Right kidney (tissue), 9 donors: Measurements from ENCODE around the gene MMS19.

Experiments used
- DNase-seq: peaks from one replicate; pipeline ENCODE4 v3.0.0-alpha.2; 2016
- long read RNA-seq, 8 donors: transcript quantifications; one replicate each; lab custom pipeline, GENCODE V29; 2026

The MMS19 gene, protein sequence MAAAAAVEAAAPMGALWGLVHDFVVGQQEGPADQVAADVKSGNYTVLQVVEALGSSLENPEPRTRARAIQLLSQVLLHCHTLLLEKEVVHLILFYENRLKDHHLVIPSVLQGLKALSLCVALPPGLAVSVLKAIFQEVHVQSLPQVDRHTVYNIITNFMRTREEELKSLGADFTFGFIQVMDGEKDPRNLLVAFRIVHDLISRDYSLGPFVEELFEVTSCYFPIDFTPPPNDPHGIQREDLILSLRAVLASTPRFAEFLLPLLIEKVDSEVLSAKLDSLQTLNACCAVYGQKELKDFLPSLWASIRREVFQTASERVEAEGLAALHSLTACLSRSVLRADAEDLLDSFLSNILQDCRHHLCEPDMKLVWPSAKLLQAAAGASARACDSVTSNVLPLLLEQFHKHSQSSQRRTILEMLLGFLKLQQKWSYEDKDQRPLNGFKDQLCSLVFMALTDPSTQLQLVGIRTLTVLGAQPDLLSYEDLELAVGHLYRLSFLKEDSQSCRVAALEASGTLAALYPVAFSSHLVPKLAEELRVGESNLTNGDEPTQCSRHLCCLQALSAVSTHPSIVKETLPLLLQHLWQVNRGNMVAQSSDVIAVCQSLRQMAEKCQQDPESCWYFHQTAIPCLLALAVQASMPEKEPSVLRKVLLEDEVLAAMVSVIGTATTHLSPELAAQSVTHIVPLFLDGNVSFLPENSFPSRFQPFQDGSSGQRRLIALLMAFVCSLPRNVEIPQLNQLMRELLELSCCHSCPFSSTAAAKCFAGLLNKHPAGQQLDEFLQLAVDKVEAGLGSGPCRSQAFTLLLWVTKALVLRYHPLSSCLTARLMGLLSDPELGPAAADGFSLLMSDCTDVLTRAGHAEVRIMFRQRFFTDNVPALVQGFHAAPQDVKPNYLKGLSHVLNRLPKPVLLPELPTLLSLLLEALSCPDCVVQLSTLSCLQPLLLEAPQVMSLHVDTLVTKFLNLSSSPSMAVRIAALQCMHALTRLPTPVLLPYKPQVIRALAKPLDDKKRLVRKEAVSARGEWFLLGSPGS
- long read RNA-seq, donor 1, transcript MMS19-214 (6 exons, 986 nt) = major isoform, 5 of 37 reads
- long read RNA-seq, donor 1, partial matches to known transcripts = 30 of 37 reads
- long read RNA-seq, donor 1, other reads (novel, unspliced or antisense) = 0 of 37 reads
- long read RNA-seq, donor 2, partial matches to known transcripts = 77 of 80 reads
- long read RNA-seq, donor 2, other reads (novel, unspliced or antisense) = 0 of 80 reads
- long read RNA-seq, donor 3, partial matches to known transcripts = 8 of 9 reads
- long read RNA-seq, donor 3, other reads (novel, unspliced or antisense) = 0 of 9 reads
- long read RNA-seq, donor 4, partial matches to known transcripts = 22 of 24 reads
- long read RNA-seq, donor 4, other reads (novel, unspliced or antisense) = 0 of 24 reads
- long read RNA-seq, donor 5, partial matches to known transcripts = 20 of 34 reads
- long read RNA-seq, donor 5, other reads (novel, unspliced or antisense) = 7 of 34 reads
- long read RNA-seq, donor 6, partial matches to known transcripts = 15 of 20 reads
- long read RNA-seq, donor 6, other reads (novel, unspliced or antisense) = 0 of 20 reads
- long read RNA-seq, donor 7, transcript MMS19-218 (4 exons, 1,513 nt) = major isoform, 5 of 56 reads
- long read RNA-seq, donor 7, partial matches to known transcripts = 43 of 56 reads
- long read RNA-seq, donor 7, other reads (novel, unspliced or antisense) = 7 of 56 reads
- long read RNA-seq, donor 8, partial matches to known transcripts = 6 of 13 reads
- long read RNA-seq, donor 8, other reads (novel, unspliced or antisense) = 5 of 13 reads

DNA sequence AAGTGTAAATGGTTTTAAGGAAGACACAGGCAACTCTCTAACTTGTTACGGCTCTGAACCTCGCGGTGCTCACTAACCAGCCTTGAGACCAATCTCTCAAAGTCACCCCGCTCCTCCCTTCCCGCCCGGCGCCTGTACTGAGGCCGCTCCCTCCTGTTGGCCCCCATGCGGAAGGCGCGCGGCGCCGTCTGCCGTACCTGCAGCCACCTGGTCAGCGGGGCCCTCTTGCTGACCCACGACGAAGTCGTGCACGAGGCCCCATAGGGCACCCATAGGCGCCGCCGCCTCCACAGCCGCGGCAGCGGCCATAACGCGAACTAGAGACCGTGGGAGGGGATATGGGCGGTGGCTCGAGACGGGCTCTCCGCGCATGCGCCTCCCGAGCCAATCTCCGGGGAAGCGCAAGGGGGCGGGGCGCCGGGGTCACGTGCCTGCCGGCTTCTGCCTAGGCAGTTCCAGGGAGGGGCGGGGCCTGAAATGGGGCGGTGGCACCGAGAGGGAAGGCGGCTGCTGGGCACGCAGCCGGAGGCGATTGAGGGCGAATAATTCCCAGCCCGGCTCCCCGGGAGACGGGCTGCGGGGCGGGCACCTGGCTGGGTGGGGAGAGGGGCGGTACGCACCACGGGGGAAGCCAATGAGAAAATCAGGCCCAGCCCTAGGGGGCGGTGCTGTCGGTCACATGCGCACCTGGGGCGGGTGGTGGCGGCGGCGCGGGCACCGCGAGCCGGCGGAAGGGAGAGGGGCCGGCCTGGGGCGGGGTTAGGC, at the start of gene MMS19:
Gene MMS19 (minus strand): TSS at position 347 of the 765 bp plus-strand sequence. CDS start 38 bp downstream, at position 309.
- peak; percentile 94 for DNase-seq

DNA sequence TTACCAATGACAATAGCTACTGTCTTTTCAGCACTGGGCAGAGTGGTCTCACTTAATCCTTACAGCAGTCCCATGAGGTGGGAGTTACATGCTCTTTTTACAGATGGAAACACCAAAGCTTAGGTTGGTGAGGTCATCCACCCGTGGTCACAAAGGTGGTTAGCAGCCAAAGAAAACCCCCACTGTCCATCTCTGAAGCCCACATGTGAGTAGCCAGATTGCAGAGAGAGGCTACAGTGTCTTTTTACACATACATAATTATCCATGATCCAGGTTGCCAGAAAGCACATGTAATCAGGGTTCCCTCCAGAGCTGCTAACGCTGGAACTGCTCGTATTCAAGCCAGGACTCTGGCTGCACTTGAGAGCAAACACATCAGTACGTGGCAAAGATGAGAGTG, 49.7 kb upstream of the MMS19 start:
- no peak for DNase-seq

DNA sequence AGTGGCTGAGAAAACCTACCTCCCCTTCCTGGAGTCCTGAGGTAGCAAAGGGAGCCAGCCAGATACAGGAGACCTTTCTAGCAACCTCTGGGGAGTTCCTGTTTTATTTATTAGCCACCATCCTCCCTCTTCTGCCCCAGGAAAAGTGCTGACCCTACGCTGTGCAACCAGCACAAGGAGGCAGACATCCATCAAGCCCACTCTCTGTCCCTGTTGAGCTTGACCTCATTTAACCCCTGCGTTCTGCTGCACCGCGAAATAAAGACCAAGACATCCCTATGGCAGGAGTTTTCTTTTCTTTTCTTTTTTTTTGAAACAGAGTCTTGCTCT, 49.0 kb upstream of the MMS19 start:
- DNase-seq = no peak

DNA sequence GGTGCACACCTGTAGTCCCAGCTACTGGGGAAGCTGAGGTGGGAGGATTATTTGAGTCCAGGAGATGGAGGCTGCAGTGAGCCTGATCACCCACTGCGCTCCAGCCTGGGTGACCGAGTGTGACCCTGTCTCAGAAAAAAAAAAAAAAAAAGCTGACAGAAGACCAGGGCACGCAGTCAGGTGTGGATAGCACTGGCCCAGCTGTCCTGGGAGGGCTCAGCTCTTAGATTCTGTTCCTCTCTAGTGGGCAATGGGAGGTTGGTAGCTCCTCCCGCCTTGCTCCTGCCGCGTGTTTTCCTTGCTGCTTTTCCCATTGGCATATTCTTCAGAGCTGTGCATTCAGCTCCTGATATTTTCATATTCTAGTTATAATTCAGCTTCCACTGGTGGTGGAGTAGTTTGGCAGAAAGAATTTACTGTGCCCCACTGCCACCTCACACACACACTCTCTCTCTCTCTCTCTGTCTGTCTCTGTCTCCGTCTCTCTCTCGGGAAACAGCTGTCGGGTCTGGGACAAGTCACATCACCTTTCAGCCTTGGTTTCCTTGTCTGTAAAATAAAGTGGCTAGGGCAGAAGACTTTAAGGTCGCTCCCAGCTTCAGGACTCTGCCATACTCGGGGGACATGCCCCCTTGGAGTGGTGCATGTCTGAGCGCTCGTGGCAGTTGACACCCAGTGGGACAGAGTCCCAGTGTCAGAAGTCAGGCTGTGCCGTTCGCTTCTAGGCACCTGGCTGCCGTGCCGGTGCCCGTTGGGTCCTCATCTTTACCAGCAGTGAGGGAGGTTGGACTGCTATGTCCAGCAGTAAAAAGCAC, 48.4 kb upstream of the MMS19 start:
- no peak for DNase-seq

DNA sequence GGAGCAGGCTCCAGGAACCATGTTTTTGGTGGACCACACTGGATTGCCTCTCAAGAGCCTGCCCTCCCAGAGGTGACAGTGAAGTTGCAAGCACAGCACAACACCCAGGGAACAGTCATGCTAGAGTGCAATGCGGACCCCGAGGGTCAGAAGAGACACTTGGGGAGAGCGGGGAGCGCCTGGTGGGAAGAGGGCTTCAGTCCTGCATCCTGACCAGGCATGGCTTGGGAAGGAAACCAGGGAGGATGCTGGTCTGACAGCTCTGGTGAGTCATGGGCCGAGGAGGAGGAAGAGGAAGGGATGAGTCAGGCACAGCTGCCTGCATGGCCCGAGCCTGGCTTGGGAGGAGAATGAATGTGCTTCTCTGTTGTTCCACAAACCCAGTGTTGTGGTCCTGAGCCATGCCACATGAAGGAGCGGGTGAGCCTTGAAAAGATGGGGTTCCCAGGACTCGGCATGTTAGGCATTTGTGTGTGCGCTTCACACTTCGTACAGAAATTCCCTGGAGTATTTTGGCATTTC, 44.9 kb upstream of the MMS19 start:
- no peak for DNase-seq

DNA sequence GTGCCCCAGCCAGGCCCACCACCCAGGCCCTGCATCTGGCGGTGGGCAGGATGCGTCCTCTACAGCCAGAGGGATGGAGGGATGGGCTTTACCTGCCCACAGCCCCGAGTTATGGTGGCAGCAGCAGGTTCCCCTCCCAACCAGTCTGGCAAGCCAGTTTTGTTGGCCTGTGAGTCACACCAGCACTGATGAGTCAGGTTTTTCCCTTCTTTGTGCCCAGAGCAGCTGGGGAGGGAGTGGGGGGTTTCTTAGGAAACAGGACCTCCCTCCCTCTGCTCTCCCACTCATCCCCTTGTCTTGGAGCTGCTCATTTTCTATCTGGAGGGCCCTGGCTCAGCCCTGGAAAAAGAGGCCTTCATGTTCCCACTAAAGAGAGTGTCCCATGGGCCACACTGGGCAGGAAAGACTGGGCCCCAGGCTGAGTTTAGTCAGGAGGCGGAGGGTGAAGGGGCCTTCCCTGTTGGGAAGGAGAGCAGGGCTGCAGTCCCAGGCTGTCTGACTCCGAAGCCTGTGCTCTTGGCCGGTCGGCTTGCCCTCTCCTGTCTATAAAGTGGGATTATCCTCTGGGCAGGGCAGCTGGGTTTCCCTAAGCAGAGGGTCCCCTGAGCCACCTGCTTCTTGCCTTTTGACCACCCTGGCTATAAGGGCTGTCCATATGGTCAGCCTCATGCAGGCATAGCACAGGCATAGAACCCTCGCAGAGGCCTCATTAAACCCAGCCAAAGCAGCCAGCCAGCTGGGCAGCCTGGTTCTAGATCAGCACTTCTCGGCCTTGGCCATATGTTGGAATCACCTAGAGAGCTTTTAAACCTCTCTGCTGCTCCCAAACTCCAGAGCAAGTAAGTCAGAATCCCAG, 44.2 kb upstream of the MMS19 start:
- no peak for DNase-seq

DNA sequence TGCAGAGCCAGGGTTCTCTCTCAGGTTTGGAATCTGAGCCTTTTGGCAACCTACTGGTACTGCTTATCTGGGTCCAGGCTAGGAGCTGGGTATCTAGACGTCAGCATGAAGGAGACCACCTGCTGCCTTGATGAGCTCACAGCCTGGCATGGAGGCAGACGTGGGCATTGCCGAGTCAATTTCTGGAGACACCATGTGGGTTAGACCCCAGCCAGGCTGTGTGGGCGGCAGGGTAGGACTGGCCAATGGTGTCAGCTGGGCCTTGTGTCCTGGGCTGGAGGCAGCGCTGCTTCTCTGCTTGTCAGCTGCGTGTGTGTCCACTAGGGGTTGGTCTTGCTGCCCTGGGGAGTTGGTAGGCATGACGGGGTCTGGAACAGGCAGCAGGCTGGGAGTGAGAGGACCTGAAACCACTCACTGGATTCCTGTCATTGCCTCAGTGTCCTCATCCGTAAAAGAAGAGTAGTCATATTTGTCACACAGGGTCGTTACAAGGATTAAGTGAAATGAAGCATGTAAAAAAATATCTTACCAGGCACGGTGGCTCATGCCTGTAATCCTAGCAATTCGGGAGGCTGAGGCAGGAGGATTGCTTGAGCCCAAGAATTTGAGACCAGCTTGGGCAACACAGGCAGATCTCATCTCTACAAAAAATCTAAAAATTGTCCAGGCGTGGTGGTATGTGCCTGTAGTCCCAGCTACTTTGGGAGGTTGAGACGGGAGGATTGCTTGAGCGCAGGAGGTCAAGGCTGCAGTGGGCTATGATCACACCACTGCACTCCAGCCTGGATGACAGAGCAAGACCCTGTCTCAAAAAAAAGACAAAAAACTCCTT, 42.7 kb upstream of the MMS19 start:
- DNase-seq = no peak

DNA sequence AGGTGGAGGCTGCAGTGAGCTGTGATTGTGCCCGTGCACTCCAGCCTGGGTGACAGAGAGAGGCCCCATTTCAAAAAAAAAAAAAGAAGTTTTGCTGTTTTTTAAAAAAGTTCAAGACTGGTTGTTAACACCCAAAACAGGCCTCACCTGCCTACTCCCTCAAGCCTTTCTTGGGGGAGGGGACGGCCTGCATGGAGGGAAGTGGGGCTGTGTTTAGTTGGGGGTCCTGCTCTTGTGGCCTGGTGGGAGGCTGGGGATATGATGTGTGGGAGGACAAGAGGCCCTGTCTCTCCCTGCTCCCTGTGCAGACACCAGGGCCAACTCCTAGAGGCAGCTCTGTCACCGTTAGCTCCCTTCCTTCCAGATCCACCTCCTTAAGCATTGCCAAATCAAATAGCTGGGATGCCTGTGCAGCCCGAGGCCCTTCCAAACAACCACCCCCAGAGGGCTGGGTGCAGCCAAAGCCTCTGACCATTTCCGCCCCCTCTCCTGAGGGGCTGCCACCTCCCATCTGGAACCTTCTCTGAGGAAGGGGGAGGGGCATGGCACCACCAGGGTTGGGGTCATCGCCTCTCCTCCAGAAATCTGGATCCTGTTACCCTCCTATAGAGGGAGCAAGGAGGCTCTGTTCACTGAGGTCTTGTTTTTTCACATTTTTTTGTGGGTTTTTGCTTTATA, 41.4 kb upstream of the MMS19 start:
- DNase-seq = peak; percentile 56

DNA sequence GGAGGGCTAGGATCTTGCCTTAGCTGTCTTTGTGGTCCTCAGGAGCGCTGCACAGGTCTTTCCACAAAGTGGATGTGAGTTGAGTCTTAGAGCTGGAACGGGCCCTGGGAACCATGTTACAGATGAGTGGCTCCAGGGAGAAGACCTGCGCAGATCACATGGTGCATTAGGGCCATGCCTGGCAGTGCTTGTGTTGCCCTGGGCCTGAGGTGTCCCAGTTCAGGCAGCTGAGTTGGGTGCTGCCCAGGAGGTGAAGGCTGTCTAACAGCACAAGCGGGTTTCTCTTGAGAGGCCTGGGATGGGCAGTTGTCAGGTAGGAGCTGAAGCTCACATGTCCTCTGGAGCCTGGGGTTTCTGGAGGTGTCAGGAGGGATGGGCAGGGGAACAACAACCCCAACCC, 40.6 kb upstream of the MMS19 start:
- DNase-seq = no peak

DNA sequence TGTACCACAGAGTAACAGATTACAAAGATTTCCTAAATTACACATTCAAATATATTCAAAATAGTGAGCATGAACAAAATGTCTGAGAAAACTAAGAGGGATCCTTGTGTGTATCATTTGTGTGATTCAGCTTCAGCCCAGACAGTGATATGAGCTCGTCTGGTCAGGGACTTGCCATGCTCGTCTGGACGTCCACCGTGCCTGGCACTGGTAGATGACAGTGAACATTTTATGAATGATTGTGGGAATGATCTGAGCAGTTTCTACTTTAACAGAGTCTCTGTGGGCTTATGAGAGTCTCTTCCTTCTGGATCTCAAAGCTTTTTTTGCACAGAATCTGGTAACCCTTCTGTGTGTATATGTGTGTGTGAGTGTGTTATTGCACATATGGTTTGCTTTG, 40.2 kb upstream of the MMS19 start:
- no peak for DNase-seq

DNA sequence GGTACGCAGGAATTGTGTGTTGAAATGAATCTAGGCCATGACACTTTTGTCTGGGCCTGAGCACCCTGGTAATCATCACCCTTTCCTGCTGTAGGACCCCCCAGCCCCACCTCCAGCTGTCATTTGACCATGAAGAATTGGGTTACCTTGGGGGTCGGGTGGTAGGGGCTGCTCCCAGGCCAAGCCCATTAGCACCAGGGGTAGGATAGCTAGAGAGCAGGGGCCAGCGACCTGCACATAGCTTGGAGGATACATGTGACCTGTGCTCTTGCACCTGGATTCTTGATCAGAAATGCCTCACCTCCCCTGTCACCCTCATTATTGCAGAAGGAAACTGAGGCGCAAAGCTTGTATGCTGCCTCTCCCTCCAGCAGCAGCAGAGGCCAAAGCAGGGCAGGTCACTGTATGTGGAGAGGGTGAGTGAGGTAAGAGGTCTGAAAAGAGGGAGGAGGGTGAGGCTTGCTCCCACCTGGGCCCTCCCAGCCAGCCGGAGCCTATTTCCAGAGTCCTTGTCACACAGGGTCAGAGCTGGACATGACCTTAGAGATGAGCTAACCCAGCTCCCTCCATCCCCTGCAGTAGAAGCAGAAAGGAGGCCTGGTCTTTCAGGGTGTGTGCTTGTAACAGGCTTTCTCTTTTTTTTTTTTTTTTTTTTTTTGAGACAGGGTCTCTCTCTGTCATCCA, 39.1 kb upstream of the MMS19 start:
- DNase-seq = no peak

DNA sequence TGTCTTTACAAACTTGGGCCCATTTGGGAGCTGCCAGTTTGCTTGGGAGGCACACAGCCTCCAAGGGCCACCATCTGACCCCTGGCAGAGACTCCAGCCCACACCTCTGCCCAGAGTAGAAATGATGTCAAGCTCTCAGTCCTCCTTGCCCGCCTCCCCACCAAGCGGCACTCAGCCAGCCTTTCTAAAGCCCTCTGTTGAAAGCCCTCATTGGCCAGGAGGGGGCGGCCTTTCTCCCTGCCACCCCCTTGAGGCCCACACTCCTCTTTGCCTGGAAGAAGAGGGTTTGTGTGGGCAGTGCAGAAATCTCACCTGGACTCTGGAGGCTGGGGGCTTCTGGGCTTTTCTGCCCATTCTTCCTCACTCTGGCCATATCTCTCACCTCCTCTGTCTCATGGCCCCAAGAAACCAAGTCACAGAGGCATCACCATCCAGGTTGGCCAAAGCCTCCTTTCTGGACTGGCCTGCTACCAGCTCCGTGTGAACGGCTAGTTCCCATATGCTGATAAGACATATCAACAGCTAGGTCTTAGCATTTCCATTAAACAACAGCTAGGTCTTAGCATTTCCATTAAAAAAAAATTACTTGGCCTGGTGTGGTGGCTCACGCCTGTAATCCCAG, 36.6 kb upstream of the MMS19 start:
- DNase-seq = no peak

DNA sequence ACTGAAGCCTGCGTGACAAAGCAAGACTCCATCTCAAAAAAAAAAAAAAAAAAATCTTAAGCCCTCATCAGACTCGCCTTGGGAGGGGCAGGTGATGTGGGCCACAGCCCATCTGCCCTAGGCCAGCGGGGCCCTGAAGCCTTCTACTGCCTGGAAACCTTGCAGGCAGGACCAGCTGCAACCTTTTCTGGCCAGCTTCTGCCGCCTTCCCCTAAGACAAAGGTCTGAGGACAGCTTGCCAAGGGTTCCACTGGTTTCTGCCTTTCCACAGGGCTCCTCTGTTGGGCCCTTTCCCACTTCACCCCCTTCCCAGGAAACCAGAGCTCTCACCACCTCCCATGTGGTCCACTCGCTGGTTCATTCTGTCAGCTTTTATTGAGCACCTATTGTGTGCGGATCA, 35.7 kb upstream of the MMS19 start:
- no peak for DNase-seq

DNA sequence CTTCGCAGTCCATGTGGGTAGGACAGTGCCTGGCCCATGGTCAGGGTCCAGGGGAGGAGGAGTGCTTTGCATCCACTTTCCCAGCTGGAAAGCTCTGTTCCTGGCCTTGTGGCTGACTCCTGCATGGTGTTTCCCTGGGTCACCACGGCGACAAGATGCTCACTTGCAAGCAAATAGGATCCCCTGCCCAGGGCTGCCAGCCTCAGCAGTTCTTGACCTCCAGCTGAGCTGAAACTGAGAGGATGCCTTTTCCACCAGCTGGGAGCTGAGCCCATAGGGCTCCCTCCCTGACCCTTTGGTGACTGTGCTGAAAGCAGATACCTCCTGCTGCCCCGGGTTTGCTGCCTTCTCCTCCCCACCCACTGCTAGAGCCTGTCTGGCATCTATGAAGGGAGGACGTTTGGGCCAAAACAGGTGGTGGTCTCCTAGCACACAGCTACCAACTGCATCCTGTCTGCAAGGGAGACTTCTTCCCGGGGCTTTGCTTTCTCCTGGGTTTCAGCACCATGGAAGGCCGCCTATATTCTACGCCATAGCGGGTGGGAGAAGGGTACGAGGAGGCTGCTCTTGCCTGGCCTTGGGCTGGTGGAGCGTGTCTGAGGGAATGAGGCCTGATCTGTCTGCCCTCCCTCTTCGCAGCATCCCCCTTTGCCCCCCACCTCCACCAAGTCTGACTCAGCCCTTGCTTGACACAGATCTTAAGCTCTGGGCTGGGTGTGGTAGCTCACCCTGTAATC, 34.9 kb upstream of the MMS19 start:
- DNase-seq = peak; percentile 47

DNA sequence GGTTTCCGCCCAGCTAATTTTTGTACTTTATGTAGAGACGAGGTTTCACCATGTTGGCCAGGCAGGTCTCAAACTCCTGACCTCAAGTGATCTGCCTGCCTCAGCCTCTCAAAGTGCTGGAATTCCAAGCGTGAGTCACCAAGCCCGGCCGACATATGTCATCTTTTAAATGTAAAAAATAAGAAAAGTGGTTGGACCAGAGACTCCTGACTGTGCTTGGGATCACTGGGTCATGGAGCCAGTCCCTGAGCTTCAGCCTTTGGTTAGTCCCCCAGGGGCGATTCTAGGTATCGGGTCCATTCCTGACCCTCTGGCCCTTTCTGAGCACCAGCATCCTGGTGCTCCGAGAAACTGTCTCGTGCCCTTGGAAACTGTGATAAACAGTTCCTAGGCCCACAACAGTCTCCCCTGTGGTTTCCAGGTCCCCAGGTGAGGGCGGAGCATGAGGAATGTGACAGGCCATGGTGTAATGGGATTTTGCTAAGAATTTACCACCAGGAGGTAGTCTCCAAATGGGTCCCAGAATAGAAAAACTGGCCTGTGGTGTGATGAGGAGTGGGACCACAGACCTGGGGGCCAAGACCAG, 33.3 kb upstream of the MMS19 start:
- no peak for DNase-seq
